Measurements from ENCODE around the gene MED31.

GRCh38 chr17:6679241-6679640, 27.8 kb upstream of the MED31 start:
- TF ChIP-seq TAF1 (IDR thresholded peaks at IDR 0.05; ENCODE audit: low read depth, low read length) (no peak), POLR2AphosphoS5 (IDR thresholded peaks at IDR 0.05; ENCODE audit: low read depth, low read length) (no peak), POLR2A (IDR thresholded peaks at IDR 0.05; ENCODE audit: low read depth, low read length) (no peak), POU2F2 (IDR thresholded peaks at IDR 0.05; ENCODE audit: low read depth, low read length) (no peak), SPI1 (IDR thresholded peaks at IDR 0.05; ENCODE audit: low read depth, low read length) (no peak)
